ENCODE results near the gene C4orf36.

The C4orf36 gene

GRCh38 chr4:86916392-86916791, 24.2 kb upstream of the C4orf36 start:
- DNase-seq = no peak

- DNase-seq = no peak
Observed at GRCh38 chr4:86910820-86911684, 18.8 kb upstream of the C4orf36 start.

- no peak for DNase-seq
Observed at GRCh38 chr4:86910369-86910768, 18.1 kb upstream of the C4orf36 start.

GRCh38 chr4:86909546-86910295, 17.5 kb upstream of the C4orf36 start:
- no peak for DNase-seq

GRCh38 chr4:86908251-86908657, 16.0 kb upstream of the C4orf36 start:
- no peak for DNase-seq

GRCh38 chr4:86901864-86902263, 9.6 kb upstream of the C4orf36 start:
- no peak for DNase-seq

GRCh38 chr4:86898562-86898961, 6.3 kb upstream of the C4orf36 start:
- DNase-seq = no peak

GRCh38 chr4:86896596-86896995, 4.4 kb upstream of the C4orf36 start:
- DNase-seq = no peak

- DNase-seq = peak; percentile 66
Observed at GRCh38 chr4:86895692-86896488, 3.7 kb upstream of the C4orf36 start.

- peak; percentile 57 for DNase-seq
Observed at GRCh38 chr4:86894455-86894854, 2.2 kb upstream of the C4orf36 start.

GRCh38 chr4:86893136-86893535, 914 bp upstream of the C4orf36 start:
- no peak for DNase-seq

- no peak for DNase-seq
Observed at GRCh38 chr4:86892636-86892960, 376 bp upstream of the C4orf36 start.

GRCh38 chr4:86890790-86891189, 1.4 kb downstream of the C4orf36 start:
- no peak for DNase-seq

- DNase-seq = no peak
Observed at GRCh38 chr4:86879641-86880040, 12.6 kb downstream of the C4orf36 start.

GRCh38 chr4:86878640-86879039, 13.6 kb downstream of the C4orf36 start:
- DNase-seq = no peak

- DNase-seq = no peak
Observed at GRCh38 chr4:86876894-86877685, 15.1 kb downstream of the C4orf36 start.

- peak; percentile 41 for DNase-seq
Observed at GRCh38 chr4:86875436-86875835, 16.8 kb downstream of the C4orf36 start.

GRCh38 chr4:86872135-86872534, 20.1 kb downstream of the C4orf36 start:
- DNase-seq = no peak

- DNase-seq = no peak
Observed at GRCh38 chr4:86870442-86871069, 21.7 kb downstream of the C4orf36 start.

GRCh38 chr4:86857341-86858052, 34.7 kb downstream of the C4orf36 start:
- peak; percentile 23 for DNase-seq

- peak; percentile 31 for DNase-seq
Observed at GRCh38 chr4:86856896-86857295, 35.3 kb downstream of the C4orf36 start.
